ENCODE results near the gene STIMATE. TPM values are rescaled to one million over a fixed set of nuclear protein-coding genes. Genes with fewer than 3 reads are reported as not detected.

Gene STIMATE
- polyA plus RNA-seq, 1 of the 3 experiments (the other 2 are of a cell fraction): 9.3 TPM

DNA sequence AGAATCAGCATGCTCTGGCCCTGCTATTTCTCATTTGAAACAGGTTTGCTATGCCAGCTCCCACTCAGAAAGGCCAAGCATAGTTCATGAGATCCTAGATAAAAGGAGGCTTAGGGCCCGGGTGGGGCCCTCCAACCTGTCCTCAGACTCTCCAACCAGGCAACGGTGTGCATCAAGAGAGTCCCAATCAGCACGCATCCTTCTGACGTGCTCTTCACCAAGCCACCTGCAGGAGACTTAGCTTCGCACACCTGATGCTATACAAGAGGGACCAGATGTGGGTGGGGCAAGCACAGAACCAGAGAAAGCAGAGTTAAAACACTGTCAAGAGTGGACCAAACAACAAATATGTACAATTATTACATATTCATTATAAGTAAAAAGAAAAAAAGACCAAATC is 17.3 kb downstream of the STIMATE start:
- Histone ChIP-seq H3K27me3 (ENCODE audit: insufficient read depth) (no peaks in the 10 kb centered on the region), H3K36me3 (replicated peaks in 1 of 2; ENCODE audit: control insufficient read depth in 1 of 2, insufficient read depth in 2 of 2, low read length in 1 of 2) (peaks cover 5% of the 10 kb centered on the region in 2 experiments), H4K20me1 (ENCODE audit: insufficient read depth) (0 out of 2 replicates have a peak, but pooled peaks cover 4% of the 10 kb centered on the region), H3K4me2 (no peak overlapping the region), H3K27ac (ENCODE audit: low read depth in 2 of 2, low read length in 1 of 2) (no peak overlapping the region), H3K9me2 (no peaks in the 10 kb centered on the region), H3K9ac (no peak overlapping the region), H3K4me1 (ENCODE audit: control insufficient read depth in 1 of 2, insufficient read depth in 2 of 2, low read depth in 1 of 2, low read length in 1 of 2) (peaks cover 0 to 2% of the 10 kb centered on the region in 2 experiments; a peak in 1 of 4 replicates), H3K79me2 (ENCODE audit: insufficient read depth) (no peaks in the 10 kb centered on the region; the same call in 1 of the 2 replicates), H3F3A (replicated peaks; ENCODE audit: insufficient read depth) (no peaks in the 10 kb centered on the region), H3K9me3 (no peaks in the 10 kb centered on the region), H3K4me3 (ENCODE audit: low read depth in 2 of 2, low read length in 1 of 2) (no peak overlapping the region), H2AFZ (ENCODE audit: low read depth) (no peak overlapping the region)
- DNase-seq: no peak
- CTCF ChIA-PET: interaction anchor here (0.7 kb wide), 2 partner anchors 51 to 194 kb away, joined by 3 read pairs; no protein-coding TSS in a partner anchor
- TF ChIP-seq CHD2 (IDR thresholded peaks at IDR 0.05; ENCODE audit: low read length, partially characterized antibody): no peak
- no peak for TF ChIP-seq GATA2 (CRISPR knock-in tag; IDR thresholded peaks at IDR 0.05)
- TF ChIP-seq FOSL2 (IDR thresholded peaks at IDR 0.05; ENCODE audit: borderline replicate concordance, low read depth): no peak
- TF ChIP-seq, protein P1, sequence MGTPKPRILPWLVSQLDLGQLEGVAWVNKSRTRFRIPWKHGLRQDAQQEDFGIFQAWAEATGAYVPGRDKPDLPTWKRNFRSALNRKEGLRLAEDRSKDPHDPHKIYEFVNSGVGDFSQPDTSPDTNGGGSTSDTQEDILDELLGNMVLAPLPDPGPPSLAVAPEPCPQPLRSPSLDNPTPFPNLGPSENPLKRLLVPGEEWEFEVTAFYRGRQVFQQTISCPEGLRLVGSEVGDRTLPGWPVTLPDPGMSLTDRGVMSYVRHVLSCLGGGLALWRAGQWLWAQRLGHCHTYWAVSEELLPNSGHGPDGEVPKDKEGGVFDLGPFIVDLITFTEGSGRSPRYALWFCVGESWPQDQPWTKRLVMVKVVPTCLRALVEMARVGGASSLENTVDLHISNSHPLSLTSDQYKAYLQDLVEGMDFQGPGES (IDR thresholded peaks at IDR 0.05; ENCODE audit: low read depth, low read length): no peak
- TF ChIP-seq YY1 (IDR thresholded peaks at IDR 0.05; ENCODE audit: low read depth): no peak
- no peak for TF ChIP-seq JUND (IDR thresholded peaks at IDR 0.05)
- TF ChIP-seq TEAD4 (IDR thresholded peaks at IDR 0.05; ENCODE audit: borderline replicate concordance, insufficient read depth): no peak
- no peak for TF ChIP-seq SMC3 (IDR thresholded peaks at IDR 0.05; ENCODE audit: low read depth, low read length)
- TF ChIP-seq EZH2phosphoT487 (IDR thresholded peaks at IDR 0.05; ENCODE audit: borderline replicate concordance, low read depth): no peak
- TF ChIP-seq RFX5 (IDR thresholded peaks at IDR 0.05; ENCODE audit: low read length): no peak
- no peak for TF ChIP-seq FOXM1 (IDR thresholded peaks at IDR 0.05; ENCODE audit: low read depth)
- TF ChIP-seq GABPA (IDR thresholded peaks at IDR 0.05; ENCODE audit: low read depth): no peak
- TF ChIP-seq, protein P2, sequence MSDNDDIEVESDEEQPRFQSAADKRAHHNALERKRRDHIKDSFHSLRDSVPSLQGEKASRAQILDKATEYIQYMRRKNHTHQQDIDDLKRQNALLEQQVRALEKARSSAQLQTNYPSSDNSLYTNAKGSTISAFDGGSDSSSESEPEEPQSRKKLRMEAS (IDR thresholded peaks at IDR 0.05; ENCODE audit: low read depth): no peak
- no peak for TF ChIP-seq FOXJ3 (CRISPR knock-in tag; IDR thresholded peaks at IDR 0.05)
- no peak for TF ChIP-seq TCF12 (IDR thresholded peaks at IDR 0.05)
- TF ChIP-seq, protein P3, sequence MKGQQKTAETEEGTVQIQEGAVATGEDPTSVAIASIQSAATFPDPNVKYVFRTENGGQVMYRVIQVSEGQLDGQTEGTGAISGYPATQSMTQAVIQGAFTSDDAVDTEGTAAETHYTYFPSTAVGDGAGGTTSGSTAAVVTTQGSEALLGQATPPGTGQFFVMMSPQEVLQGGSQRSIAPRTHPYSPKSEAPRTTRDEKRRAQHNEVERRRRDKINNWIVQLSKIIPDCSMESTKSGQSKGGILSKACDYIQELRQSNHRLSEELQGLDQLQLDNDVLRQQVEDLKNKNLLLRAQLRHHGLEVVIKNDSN (IDR thresholded peaks at IDR 0.05; ENCODE audit: borderline replicate concordance, low read depth): no peak
- TF ChIP-seq NFIC (IDR thresholded peaks at IDR 0.05; ENCODE audit: borderline replicate concordance): no peak
- TF ChIP-seq TAF1 (IDR thresholded peaks at IDR 0.05; ENCODE audit: borderline replicate concordance, low read depth, low read length): no peak
- TF ChIP-seq NRF1 (IDR thresholded peaks at IDR 0.05; ENCODE audit: low read depth, low read length): no peak
- POLR2A ChIA-PET: no interaction called here
- WGBS (ENCODE audit: low lambda C conversion rate): 94% methylated on average over 5 of the region's 5 CpGs
